ENCODE data around the gene VRK3. TPM values are rescaled to one million over a fixed set of nuclear protein-coding genes. Genes with fewer than 3 reads are reported as not detected.

The VRK3 gene
- total RNA-seq, 1 experiment from 2014 or later = 44.4 TPM

DNA sequence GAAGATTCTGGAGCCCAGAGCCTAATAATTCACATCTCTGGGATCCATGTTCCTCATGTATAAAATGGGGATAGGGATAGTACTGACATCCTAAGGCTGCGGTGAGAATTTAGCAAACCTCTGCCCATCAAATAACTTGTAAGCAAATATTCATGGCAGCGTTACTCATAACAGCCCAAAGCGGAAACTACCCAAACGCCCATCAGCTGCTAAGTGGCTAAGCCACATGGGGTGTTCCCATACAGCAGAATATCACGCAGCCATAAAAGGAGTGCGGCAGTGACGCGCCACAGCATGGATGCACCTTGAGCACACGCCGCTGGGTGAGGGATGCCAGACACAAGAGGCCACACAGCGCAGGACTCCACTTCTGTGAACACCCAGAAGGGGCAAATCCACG lies 19.7 kb downstream of the VRK3 start:
- no peak for TF ChIP-seq EZH2 (IDR thresholded peaks at IDR 0.05; ENCODE audit: borderline replicate concordance, low read depth, low read length, poor library complexity, severe bottlenecking)
- TF ChIP-seq, protein P1, sequence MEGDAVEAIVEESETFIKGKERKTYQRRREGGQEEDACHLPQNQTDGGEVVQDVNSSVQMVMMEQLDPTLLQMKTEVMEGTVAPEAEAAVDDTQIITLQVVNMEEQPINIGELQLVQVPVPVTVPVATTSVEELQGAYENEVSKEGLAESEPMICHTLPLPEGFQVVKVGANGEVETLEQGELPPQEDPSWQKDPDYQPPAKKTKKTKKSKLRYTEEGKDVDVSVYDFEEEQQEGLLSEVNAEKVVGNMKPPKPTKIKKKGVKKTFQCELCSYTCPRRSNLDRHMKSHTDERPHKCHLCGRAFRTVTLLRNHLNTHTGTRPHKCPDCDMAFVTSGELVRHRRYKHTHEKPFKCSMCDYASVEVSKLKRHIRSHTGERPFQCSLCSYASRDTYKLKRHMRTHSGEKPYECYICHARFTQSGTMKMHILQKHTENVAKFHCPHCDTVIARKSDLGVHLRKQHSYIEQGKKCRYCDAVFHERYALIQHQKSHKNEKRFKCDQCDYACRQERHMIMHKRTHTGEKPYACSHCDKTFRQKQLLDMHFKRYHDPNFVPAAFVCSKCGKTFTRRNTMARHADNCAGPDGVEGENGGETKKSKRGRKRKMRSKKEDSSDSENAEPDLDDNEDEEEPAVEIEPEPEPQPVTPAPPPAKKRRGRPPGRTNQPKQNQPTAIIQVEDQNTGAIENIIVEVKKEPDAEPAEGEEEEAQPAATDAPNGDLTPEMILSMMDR (conservative IDR thresholded peaks at IDR 0.05; ENCODE audit: low read depth, low read length) = no peak
- intact Hi-C loops (cut with micrococcal nuclease; ENCODE audit: unreplicated experiment) = no loop called here
- Histone ChIP-seq H3K27ac (ENCODE audit: low read depth, low read length, poor library complexity, severe bottlenecking) (no peak overlapping the region), H3K9me3 (ENCODE audit: low read depth, low read length, poor library complexity, severe bottlenecking) (no peaks in the 10 kb centered on the region), H3K4me1 (ENCODE audit: insufficient read depth, low read length, poor library complexity, severe bottlenecking) (no peaks in the 10 kb centered on the region), H3K36me3 (ENCODE audit: insufficient read depth, low read length, poor library complexity, severe bottlenecking) (peaks cover 26% of the 10 kb centered on the region), H3K4me3 (ENCODE audit: low read depth, low read length, poor library complexity, severe bottlenecking) (no peak overlapping the region), H3K27me3 (replicated peaks; ENCODE audit: insufficient read depth, low read depth, low read length, poor library complexity) (no peaks in the 10 kb centered on the region)
- ChIA-PET POLR2A (ENCODE audit: low non-redundant PET) (no interaction called here), CTCF (no interaction called here)
- no peak for DNase-seq (ENCODE audit: low spot score)
- BruUV-seq (replicated peaks) = no TSS peak

DNA sequence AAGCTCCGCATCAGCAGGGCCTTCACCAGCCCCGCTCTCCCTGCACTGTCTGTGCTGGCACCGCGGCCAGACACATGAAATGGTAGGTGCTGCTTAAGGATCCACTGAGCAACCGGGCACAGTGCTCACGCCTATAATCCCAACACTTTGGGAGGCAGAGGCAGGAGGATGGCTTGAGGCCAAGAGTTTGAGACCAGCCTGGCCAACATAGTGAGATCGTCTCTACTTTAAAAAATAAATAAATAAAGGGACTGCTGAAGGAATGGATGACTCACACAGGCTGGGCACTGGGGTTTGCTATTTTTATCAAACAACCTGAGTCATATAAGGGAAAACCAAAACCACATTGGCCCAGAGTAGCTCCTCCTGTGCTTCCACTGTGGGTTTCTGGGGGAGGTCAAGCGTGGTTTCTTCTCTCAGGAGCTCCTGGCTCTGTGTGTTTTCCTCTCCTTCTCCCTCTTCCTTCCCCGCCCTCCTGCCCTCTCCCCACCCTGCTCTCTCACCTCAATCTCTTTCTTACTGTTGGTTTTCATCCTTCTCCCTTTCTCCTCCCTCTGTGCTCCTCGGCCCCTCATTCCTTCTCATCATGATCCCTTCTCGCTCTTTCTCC lies 21.3 kb downstream of the VRK3 start:
- TF ChIP-seq EZH2 (IDR thresholded peaks at IDR 0.05; ENCODE audit: borderline replicate concordance, low read depth, low read length, poor library complexity, severe bottlenecking) = no peak
- TF ChIP-seq, protein P1 (conservative IDR thresholded peaks at IDR 0.05; ENCODE audit: low read depth, low read length) = no peak
- H3K27me3 ChIP-seq (replicated peaks; ENCODE audit: insufficient read depth, low read depth, low read length, poor library complexity) = no peaks in the 10 kb centered on the region
- POLR2A ChIA-PET (ENCODE audit: low non-redundant PET) = no interaction called here
- CTCF ChIA-PET = no interaction called here
- intact Hi-C loops (cut with micrococcal nuclease; ENCODE audit: unreplicated experiment) = no loop called here
- BruUV-seq (replicated peaks) = no TSS peak
- peak overlapping the region; percentile 23 for H3K27ac ChIP-seq (ENCODE audit: low read depth, low read length, poor library complexity, severe bottlenecking)
- no peaks in the 10 kb centered on the region for H3K9me3 ChIP-seq (ENCODE audit: low read depth, low read length, poor library complexity, severe bottlenecking)
- no peak overlapping the region for H3K4me3 ChIP-seq (ENCODE audit: low read depth, low read length, poor library complexity, severe bottlenecking)
- DNase-seq (ENCODE audit: low spot score) = peak; percentile 42
- no peaks in the 10 kb centered on the region for H3K4me1 ChIP-seq (ENCODE audit: insufficient read depth, low read length, poor library complexity, severe bottlenecking)
- H3K36me3 ChIP-seq (ENCODE audit: insufficient read depth, low read length, poor library complexity, severe bottlenecking) = peaks cover 35% of the 10 kb centered on the region

DNA sequence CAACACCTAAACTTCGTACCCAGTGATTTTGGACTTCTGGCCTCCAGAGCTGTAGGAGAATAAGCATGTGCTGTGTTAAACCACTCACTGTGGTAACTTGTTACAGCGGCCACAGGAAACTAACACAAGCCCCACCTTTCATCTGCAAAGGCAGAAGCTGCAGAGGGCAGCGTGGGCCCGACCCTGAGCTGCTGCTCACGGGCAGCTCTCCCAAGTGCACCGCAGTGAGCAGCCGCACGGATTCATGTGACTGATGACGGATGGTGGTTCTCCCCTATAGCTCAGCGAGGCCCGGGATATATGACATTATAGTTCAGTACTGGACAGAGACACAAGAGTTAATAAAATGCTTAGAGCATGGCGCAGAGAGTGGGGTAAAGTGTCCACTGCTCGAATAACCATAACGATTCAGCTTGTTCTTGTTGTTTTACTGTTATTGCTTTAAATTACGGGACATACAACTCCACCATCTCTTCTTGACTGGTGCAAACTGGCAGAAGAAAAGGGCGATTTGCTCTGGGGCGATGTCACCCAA lies 21.9 kb downstream of the VRK3 start:
- peaks cover 34% of the 10 kb centered on the region for H3K36me3 ChIP-seq (ENCODE audit: insufficient read depth, low read length, poor library complexity, severe bottlenecking)
- no peak overlapping the region for H3K4me3 ChIP-seq (ENCODE audit: low read depth, low read length, poor library complexity, severe bottlenecking)
- H3K4me1 ChIP-seq (ENCODE audit: insufficient read depth, low read length, poor library complexity, severe bottlenecking) = no peaks in the 10 kb centered on the region
- BruUV-seq (replicated peaks) = no TSS peak
- intact Hi-C loops (cut with micrococcal nuclease; ENCODE audit: unreplicated experiment) = no loop called here
- H3K9me3 ChIP-seq (ENCODE audit: low read depth, low read length, poor library complexity, severe bottlenecking) = no peaks in the 10 kb centered on the region
- no peak for DNase-seq (ENCODE audit: low spot score)
- ChIA-PET CTCF (no interaction called here), POLR2A (ENCODE audit: low non-redundant PET) (no interaction called here)
- no peaks in the 10 kb centered on the region for H3K27me3 ChIP-seq (replicated peaks; ENCODE audit: insufficient read depth, low read depth, low read length, poor library complexity)
- TF ChIP-seq, protein P1 (conservative IDR thresholded peaks at IDR 0.05; ENCODE audit: low read depth, low read length) = no peak
- TF ChIP-seq EZH2 (IDR thresholded peaks at IDR 0.05; ENCODE audit: borderline replicate concordance, low read depth, low read length, poor library complexity, severe bottlenecking) = no peak
- H3K27ac ChIP-seq (ENCODE audit: low read depth, low read length, poor library complexity, severe bottlenecking) = no peak overlapping the region

All from A673 (cell line).